Trophoblast cell (in vitro differentiated cells and primary cell): ENCODE data around the gene MACROD2.

Experiments used
- DNase-seq, 2 donors: peaks; one replicate each; pipeline ENCODE4 v3.0.0-alpha.2; 2016
- H2AFZ ChIP-seq: 2 replicates; pipeline ENCODE4 v1.6.1; 2013; ENCODE audit warnings: low read length, moderate library complexity, mild to moderate bottlenecking; ENCODE audit not compliant: insufficient read depth, poor library complexity
- H2AK5ac ChIP-seq: 2 replicates; pipeline ENCODE4 v1.6.1; 2013; ENCODE audit warnings: mild to moderate bottlenecking, low read length
- H2BK120ac ChIP-seq: 2 replicates; pipeline ENCODE4 v1.6.1; 2013; ENCODE audit warnings: low read length, mild to moderate bottlenecking, moderate library complexity; ENCODE audit not compliant: insufficient read depth, poor library complexity
- H2BK12ac ChIP-seq: 2 replicates; pipeline ENCODE4 v1.6.1; 2013; ENCODE audit warnings: mild to moderate bottlenecking, low read length, moderate library complexity
- H2BK5ac ChIP-seq: 2 replicates; pipeline ENCODE4 v1.6.1; 2013; ENCODE audit warnings: low read length, low read depth, moderate library complexity, mild to moderate bottlenecking; ENCODE audit not compliant: poor library complexity
- H3K14ac ChIP-seq: 2 replicates; pipeline ENCODE4 v1.6.1; 2013; ENCODE audit warnings: mild to moderate bottlenecking, low read length
- H3K18ac ChIP-seq: 2 replicates; pipeline ENCODE4 v1.6.1; 2013; ENCODE audit warnings: mild to moderate bottlenecking, low read length
- H3K23ac ChIP-seq: 2 replicates; pipeline ENCODE4 v1.6.1; 2013; ENCODE audit warnings: low read length
- H3K27ac ChIP-seq: 2 replicates; pipeline ENCODE4 v1.5.1; 2013; ENCODE audit warnings: low read depth, mild to moderate bottlenecking, inconsistent platforms, low read length, moderate library complexity
- H3K27me3 ChIP-seq: 2 replicates; pipeline ENCODE4 v1.6.1; 2013; ENCODE audit warnings: inconsistent platforms, mild to moderate bottlenecking, low read length, moderate library complexity; ENCODE audit not compliant: insufficient read depth
- H3K36me3 ChIP-seq, 2 experiments: 1 replicate in 1 of 2; 2 replicates in 1 of 2; pipeline ENCODE4 v1.6.1; 2013; ENCODE audit warnings: low read length in 2 of 2, mild to moderate bottlenecking in 2 of 2, moderate library complexity in 1 of 2; ENCODE audit not compliant: insufficient read depth in 2 of 2, control insufficient read depth in 1 of 2
- H3K4ac ChIP-seq: 2 replicates; pipeline ENCODE4 v1.6.1; 2013; ENCODE audit warnings: low read depth, mild to moderate bottlenecking, low read length, moderate library complexity
- H3K4me1 ChIP-seq, 2 experiments: 1 replicate in 1 of 2; 2 replicates in 1 of 2; pipeline ENCODE4 v1.6.1; 2013; ENCODE audit warnings: low read length in 2 of 2, mild to moderate bottlenecking in 2 of 2, moderate library complexity in 1 of 2; ENCODE audit not compliant: insufficient read depth in 2 of 2, control insufficient read depth in 1 of 2
- H3K4me2 ChIP-seq: 2 replicates; pipeline ENCODE4 v1.6.1; 2013; ENCODE audit warnings: inconsistent platforms, mild to moderate bottlenecking, low read length, moderate library complexity
- H3K4me3 ChIP-seq: 2 replicates; pipeline ENCODE4 v1.5.1; 2013; ENCODE audit warnings: mild to moderate bottlenecking, low read depth, low read length, inconsistent platforms
- H3K79me1 ChIP-seq: one replicate; pipeline ENCODE4 v1.6.1; 2013; ENCODE audit warnings: low read length
- H3K79me2 ChIP-seq: 2 replicates; pipeline ENCODE4 v1.6.1; 2013; ENCODE audit warnings: low read length, mild to moderate bottlenecking; ENCODE audit not compliant: control insufficient read depth, insufficient read depth, poor library complexity
- H3K9ac ChIP-seq: 2 replicates; pipeline ENCODE4 v1.6.1; 2013; ENCODE audit warnings: mild to moderate bottlenecking, low read length
- H3K9me3 ChIP-seq: 2 replicates; pipeline ENCODE4 v1.6.1; 2013; ENCODE audit warnings: low read depth, mild to moderate bottlenecking, control low read depth, inconsistent platforms, low read length; ENCODE audit not compliant: insufficient read depth
- H4K12ac ChIP-seq: 2 replicates; pipeline ENCODE4 v1.6.1; 2013; ENCODE audit warnings: low read depth, mild to moderate bottlenecking, low read length, moderate library complexity
- H4K8ac ChIP-seq: 2 replicates; pipeline ENCODE4 v1.6.1; 2013; ENCODE audit warnings: low read depth, mild to moderate bottlenecking, low read length, moderate library complexity
- H4K91ac ChIP-seq: one replicate; pipeline ENCODE4 v1.6.1; 2013; ENCODE audit warnings: low read depth, mild to moderate bottlenecking, low read length, moderate library complexity
- WGBS: extraction: QIAGEN DNeasy Blood & Tissue Kit; methylation state at CpG from one replicate; pipeline ENCODE4 v1.1.7; 2013; ENCODE audit warnings: missing lambda C conversion rate; ENCODE audit not compliant: insufficient read length, insufficient coverage; ENCODE audit errors: extremely low coverage; 5-methylcytosine and 5-hydroxymethylcytosine counted together

MACROD2 gene

DNA sequence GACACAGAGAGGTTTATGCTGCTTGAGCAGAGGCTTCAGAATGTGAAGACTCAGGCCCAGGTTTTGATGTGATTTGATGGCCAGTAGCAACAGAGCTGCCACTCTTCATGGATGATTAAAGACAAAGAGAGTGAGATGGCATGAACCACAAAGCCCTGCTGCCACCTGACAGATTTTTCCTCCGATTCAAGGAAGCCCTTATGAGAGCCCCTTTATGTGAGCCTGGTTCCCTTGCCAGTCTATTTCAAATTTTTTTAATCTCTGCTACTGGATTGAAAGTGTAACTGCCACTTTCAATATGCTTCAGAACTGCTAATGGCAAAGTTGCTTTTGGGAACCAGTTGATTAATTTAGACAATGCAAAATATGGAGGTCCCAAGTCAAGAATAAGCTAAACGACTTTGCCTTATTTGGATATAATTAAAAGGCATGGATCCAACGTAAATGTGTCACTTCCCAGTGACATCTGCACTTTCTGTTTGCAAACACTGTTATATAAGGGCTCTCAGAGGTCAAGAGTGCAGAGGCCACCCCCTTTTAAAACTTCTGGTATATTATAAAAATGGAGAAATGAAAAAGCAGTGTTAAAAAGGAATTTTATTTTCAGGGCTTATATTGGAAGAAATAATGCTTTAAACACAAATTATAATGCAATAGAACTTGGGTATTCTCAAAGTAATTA lies 581.0 kb downstream of the MACROD2 start:
- no CpG with 5 or more reads among the region's 3 CpGs for WGBS
- no peaks in the 10 kb centered on the region for H3K79me2 ChIP-seq
- H3K9ac ChIP-seq, result no peak overlapping the region

DNA sequence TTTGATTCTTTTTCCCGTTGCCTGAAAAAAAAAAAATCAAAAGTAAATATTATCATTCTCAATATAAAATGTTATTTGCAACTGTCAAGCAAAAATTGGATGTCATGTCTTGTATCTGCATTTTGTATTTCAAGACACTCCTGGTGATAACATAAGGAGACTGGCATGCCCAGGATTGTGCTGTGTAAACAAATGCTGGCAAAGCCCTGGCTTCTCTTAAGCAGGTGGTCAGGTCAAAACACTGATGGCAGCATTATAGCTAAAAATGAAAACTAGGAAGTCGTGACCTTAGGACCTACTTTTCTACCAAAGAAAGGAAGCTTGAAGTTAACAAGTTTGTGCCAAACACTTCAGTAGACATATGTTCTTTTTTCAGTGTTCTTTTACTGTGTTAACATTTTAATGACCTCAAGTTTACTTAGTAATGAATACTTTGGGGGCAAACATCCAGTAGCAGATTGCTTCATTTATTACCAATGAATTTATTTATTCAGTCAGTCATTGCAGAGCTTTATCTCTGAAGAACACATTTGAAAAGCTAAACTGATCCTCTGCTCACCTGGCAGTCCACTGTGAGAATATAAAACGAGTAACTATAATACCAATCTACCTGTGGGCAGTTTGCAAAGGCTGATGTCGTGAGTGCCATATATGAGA lies 585.2 kb downstream of the MACROD2 start:
- Histone ChIP-seq H3K4ac (no peak overlapping the region), H3K4me3 (no peak overlapping the region), H3K4me1 (no peaks in the 10 kb centered on the region), H3K27me3 (no peaks in the 10 kb centered on the region), H2AK5ac (no peak overlapping the region), H4K12ac (no peak overlapping the region), H3K27ac (no peak overlapping the region), H2AFZ (no peak overlapping the region), H3K9me3 (no peaks in the 10 kb centered on the region), H3K18ac (no peak overlapping the region), H3K23ac (no peak overlapping the region), H3K79me2 (no peaks in the 10 kb centered on the region), H2BK5ac (no peak overlapping the region), H3K79me1 (no peaks in the 10 kb centered on the region), H2BK120ac (no peak overlapping the region), H3K4me2 (no peak overlapping the region), H3K9ac (no peak overlapping the region), H4K91ac (no peak overlapping the region), H2BK12ac (no peak overlapping the region), H3K14ac (no peak overlapping the region), H3K36me3 (no peaks in the 10 kb centered on the region), H4K8ac (no peak overlapping the region)
- WGBS, result no CpG with 5 or more reads among the region's 4 CpGs
- no peak for DNase-seq

More for the DNA sequence above, 581.0 kb downstream of the MACROD2 start:
- H3K23ac ChIP-seq, result no peak overlapping the region
- H3K4ac ChIP-seq, result no peak overlapping the region
- no peaks in the 10 kb centered on the region for H3K27me3 ChIP-seq
- H3K9me3 ChIP-seq, result no peaks in the 10 kb centered on the region
- no peak overlapping the region for H4K12ac ChIP-seq
- H2BK120ac ChIP-seq, result no peak overlapping the region
- no peak overlapping the region for H3K27ac ChIP-seq
- H4K8ac ChIP-seq, result no peak overlapping the region
- no peak overlapping the region for H3K14ac ChIP-seq
- H2BK5ac ChIP-seq, result no peak overlapping the region
- H3K79me1 ChIP-seq, result no peaks in the 10 kb centered on the region
- H2AFZ ChIP-seq, result no peak overlapping the region
- no peaks in the 10 kb centered on the region for H3K4me1 ChIP-seq
- no peak for DNase-seq
- H4K91ac ChIP-seq, result no peak overlapping the region
- H3K36me3 ChIP-seq, result no peaks in the 10 kb centered on the region
- H3K4me3 ChIP-seq, result no peak overlapping the region
- H3K4me2 ChIP-seq, result no peak overlapping the region
- no peak overlapping the region for H3K18ac ChIP-seq
- no peak overlapping the region for H2BK12ac ChIP-seq
- no peak overlapping the region for H2AK5ac ChIP-seq

DNA sequence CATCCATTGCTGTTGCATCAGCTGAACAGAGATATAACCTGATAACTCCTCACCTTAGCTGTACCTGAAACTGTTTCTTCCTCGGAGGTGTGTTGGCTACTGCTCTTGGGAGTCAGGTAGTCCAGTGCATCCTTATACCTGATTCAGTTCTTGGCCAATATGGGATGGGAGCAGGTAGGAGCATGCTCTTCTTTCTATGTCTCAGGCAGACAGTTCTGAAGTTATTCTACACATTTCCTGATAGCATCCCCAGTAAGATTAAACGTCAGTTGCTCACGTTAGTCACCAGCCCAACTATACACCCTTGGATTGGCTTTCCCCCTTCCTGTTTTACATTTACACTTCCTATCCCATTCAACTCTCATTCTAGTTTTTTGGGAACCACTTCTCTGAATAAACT lies 586.4 kb downstream of the MACROD2 start:
- Histone ChIP-seq H3K14ac (no peak overlapping the region), H3K9me3 (no peaks in the 10 kb centered on the region), H4K91ac (no peak overlapping the region), H3K18ac (no peak overlapping the region), H3K4me2 (no peak overlapping the region), H3K9ac (no peak overlapping the region), H3K4me1 (no peaks in the 10 kb centered on the region), H4K12ac (no peak overlapping the region), H3K23ac (peak overlapping the region; percentile 75), H3K27ac (no peak overlapping the region), H3K4ac (no peak overlapping the region), H2BK5ac (no peak overlapping the region), H2BK120ac (no peak overlapping the region), H3K27me3 (no peaks in the 10 kb centered on the region), H2AFZ (no peak overlapping the region), H3K4me3 (no peak overlapping the region), H2AK5ac (no peak overlapping the region), H3K79me2 (no peaks in the 10 kb centered on the region), H2BK12ac (no peak overlapping the region), H3K36me3 (no peaks in the 10 kb centered on the region), H3K79me1 (no peaks in the 10 kb centered on the region), H4K8ac (no peak overlapping the region)
- no peak for DNase-seq
- WGBS, result no CpG with 5 or more reads among the region's 3 CpGs

DNA sequence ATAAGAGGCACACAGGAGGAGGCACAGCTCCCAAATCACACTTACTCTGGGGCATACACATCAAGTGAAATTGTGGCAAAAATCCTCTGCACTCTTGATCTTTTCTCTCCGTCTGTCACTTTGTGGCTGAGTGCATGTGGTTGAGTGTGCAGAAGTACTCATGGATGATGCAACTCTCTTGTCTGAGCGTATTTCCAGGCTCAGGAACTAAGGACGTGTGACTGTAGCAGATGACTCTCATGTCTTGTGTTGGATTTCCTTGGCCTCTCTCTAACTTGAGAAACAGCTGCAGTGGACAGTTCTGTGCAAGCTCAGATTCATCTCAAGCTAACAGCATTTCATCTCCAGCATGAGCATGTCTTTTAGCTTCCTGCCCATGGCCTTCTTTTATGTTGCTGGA lies 587.5 kb downstream of the MACROD2 start:
- Histone ChIP-seq H3K79me2 (no peaks in the 10 kb centered on the region), H3K79me1 (no peaks in the 10 kb centered on the region), H4K91ac (no peak overlapping the region), H3K27ac (no peak overlapping the region), H3K9ac (no peak overlapping the region), H3K27me3 (no peaks in the 10 kb centered on the region), H3K18ac (no peak overlapping the region), H3K4me3 (no peak overlapping the region), H2BK5ac (no peak overlapping the region), H4K8ac (no peak overlapping the region), H3K9me3 (no peaks in the 10 kb centered on the region), H4K12ac (no peak overlapping the region), H3K4me2 (no peak overlapping the region), H3K4me1 (no peaks in the 10 kb centered on the region), H2AFZ (no peak overlapping the region), H2AK5ac (no peak overlapping the region), H2BK12ac (no peak overlapping the region), H3K36me3 (no peaks in the 10 kb centered on the region), H2BK120ac (no peak overlapping the region), H3K23ac (no peak overlapping the region), H3K4ac (no peak overlapping the region), H3K14ac (no peak overlapping the region)
- WGBS, result no CpG with 5 or more reads among the region's 3 CpGs
- no peak for DNase-seq
